Chondrocyte (in vitro differentiated cells): ENCODE results near the gene LPAR1. TPM values are rescaled to one million over a fixed set of nuclear protein-coding genes. Genes with fewer than 3 reads are reported as not detected.

Experiments
- DNase-seq: peaks from one replicate; pipeline ENCODE4 v3.0.0; 2021; ENCODE audit warnings: mixed read lengths, low spot score
- H3K27ac Mint-ChIP-seq: one replicate; pipeline ENCODE4 v1.8.0; 2021; ENCODE audit warnings: mild to moderate bottlenecking, moderate library complexity, mixed read lengths; ENCODE audit not compliant: unreplicated experiment
- H3K27me3 Mint-ChIP-seq: 2 replicates; pipeline ENCODE4 v1.8.0; 2021; ENCODE audit warnings: low read depth, mixed read lengths
- H3K36me3 Mint-ChIP-seq: 2 replicates; pipeline ENCODE4 v1.8.0; 2021; ENCODE audit warnings: low read depth, mixed read lengths
- H3K4me1 Mint-ChIP-seq: 2 replicates; pipeline ENCODE4 v1.8.0; 2021; ENCODE audit warnings: low read depth, mild to moderate bottlenecking, mixed read lengths
- H3K4me3 Mint-ChIP-seq: one replicate; pipeline ENCODE4 v1.8.0; 2021; ENCODE audit warnings: mild to moderate bottlenecking, moderate library complexity, mixed read lengths; ENCODE audit not compliant: unreplicated experiment
- H3K9me3 Mint-ChIP-seq: 2 replicates; pipeline ENCODE4 v1.8.0; 2021; ENCODE audit warnings: low read depth, mixed read lengths
- CTCF ChIP-seq: fragments of 200-600 bp; sonication (generic); IDR thresholded peaks from 2 replicates; pipeline ENCODE4 v1.5.0; 2021; ENCODE audit warnings: antibody characterized with exemption, mild to moderate bottlenecking, moderate library complexity
- total RNA-seq: library from RNA; stranded (reverse); gene quantifications from 3 replicates; pipeline ENCODE4 v1.2.1, GENCODE V29; 2021

LPAR1 gene
- total RNA-seq, 1 donor from 2014 or later, result 33.5 TPM

- Mint-ChIP-seq H3K36me3 (no peaks in the 10 kb centered on the region), H3K27ac (no peak overlapping the region), H3K4me1 (peaks cover 13% of the 10 kb centered on the region), H3K9me3 (no peaks in the 10 kb centered on the region), H3K27me3 (no peaks in the 10 kb centered on the region), H3K4me3 (no peak overlapping the region)
- TF ChIP-seq CTCF, result no peak
- DNase-seq, result no peak
Measured at GRCh38 chr9:111069183-111069582, 30.9 kb upstream of the LPAR1 start.

GRCh38 chr9:111068771-111069170, 30.5 kb upstream of the LPAR1 start:
- H3K4me1 Mint-ChIP-seq, result peaks cover 13% of the 10 kb centered on the region
- H3K36me3 Mint-ChIP-seq, result no peaks in the 10 kb centered on the region
- no peak overlapping the region for H3K4me3 Mint-ChIP-seq
- H3K27ac Mint-ChIP-seq, result no peak overlapping the region
- no peaks in the 10 kb centered on the region for H3K27me3 Mint-ChIP-seq
- no peaks in the 10 kb centered on the region for H3K9me3 Mint-ChIP-seq
- DNase-seq, result no peak
- TF ChIP-seq CTCF, result no peak

- Mint-ChIP-seq H3K4me3 (no peak overlapping the region), H3K27me3 (no peaks in the 10 kb centered on the region), H3K36me3 (no peaks in the 10 kb centered on the region), H3K27ac (no peak overlapping the region), H3K4me1 (peaks cover 13% of the 10 kb centered on the region), H3K9me3 (no peaks in the 10 kb centered on the region)
- no peak for TF ChIP-seq CTCF
- DNase-seq, result no peak
Measured at GRCh38 chr9:111068383-111068730, 30.1 kb upstream of the LPAR1 start.

- Mint-ChIP-seq H3K36me3 (no peaks in the 10 kb centered on the region), H3K27ac (no peak overlapping the region), H3K27me3 (no peaks in the 10 kb centered on the region), H3K4me1 (peaks cover 13% of the 10 kb centered on the region), H3K4me3 (no peak overlapping the region), H3K9me3 (no peaks in the 10 kb centered on the region)
- TF ChIP-seq CTCF, result no peak
- DNase-seq, result no peak
Measured at GRCh38 chr9:111066468-111066867, 28.2 kb upstream of the LPAR1 start.

- Mint-ChIP-seq H3K27me3 (no peaks in the 10 kb centered on the region), H3K36me3 (no peaks in the 10 kb centered on the region)
Measured at GRCh38 chr9:111065414-111065813, 27.1 kb upstream of the LPAR1 start.

More at GRCh38 chr9:111065414-111065813, 27.1 kb upstream of the LPAR1 start:
- peaks cover 13% of the 10 kb centered on the region for H3K4me1 Mint-ChIP-seq
- TF ChIP-seq CTCF, result no peak
- H3K27ac Mint-ChIP-seq, result no peak overlapping the region
- H3K9me3 Mint-ChIP-seq, result no peaks in the 10 kb centered on the region
- H3K4me3 Mint-ChIP-seq, result no peak overlapping the region
- DNase-seq, result no peak
